ENCODE results near the gene CTDP1.

CTDP1 gene

DNA sequence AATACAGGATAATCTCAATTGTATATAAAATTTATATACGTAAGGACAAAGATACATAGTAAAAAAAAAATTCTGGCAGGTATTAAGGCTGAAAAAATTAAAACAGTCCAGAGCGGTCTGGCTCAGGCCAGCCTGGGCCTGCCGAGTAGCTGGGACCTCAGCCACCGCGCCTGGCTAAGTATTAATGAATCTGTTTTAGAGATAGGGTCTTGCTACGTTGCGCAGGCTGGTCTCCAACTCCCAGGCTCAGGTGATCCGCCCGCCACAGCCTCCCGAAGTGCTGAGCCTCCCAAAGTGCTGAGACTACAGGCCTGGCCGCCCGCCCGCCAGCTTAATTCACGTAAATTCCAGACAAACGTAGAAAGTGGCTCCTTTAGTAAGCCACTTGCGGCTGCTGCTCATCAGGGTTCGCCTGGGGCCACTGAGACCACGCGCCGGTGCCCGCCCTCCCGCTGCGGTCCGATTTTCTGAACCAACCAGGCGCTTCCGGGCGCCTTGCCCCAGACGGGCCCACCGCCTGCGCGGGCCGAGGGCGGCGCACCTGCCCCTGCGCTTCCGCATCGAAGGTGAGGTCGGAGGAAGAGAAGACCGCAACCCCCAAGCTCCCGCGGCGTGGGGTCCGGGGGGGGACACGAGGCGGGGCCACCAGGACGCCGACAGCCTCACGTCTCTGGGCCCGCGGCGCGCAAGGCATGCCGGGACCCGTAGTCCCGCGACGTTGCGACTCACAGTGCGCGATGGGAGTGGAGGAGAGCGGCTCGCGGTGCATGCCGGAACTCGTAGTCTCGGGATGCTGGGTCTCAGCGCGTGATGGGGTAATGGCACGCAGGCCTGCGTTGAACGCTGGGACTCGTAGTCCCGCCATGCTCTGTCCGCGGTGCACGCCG, 695 bp upstream of the CTDP1 start:
- H3K4me1 Mint-ChIP-seq: peaks cover 23% of the 10 kb centered on the region
- H3K36me3 Mint-ChIP-seq (ENCODE audit: low read depth): peaks cover 9% of the 10 kb centered on the region
- H3K27me3 Mint-ChIP-seq (ENCODE audit: low read depth): no peaks in the 10 kb centered on the region
- no peaks in the 10 kb centered on the region for H3K9me3 Mint-ChIP-seq
- TF ChIP-seq, protein P1, sequence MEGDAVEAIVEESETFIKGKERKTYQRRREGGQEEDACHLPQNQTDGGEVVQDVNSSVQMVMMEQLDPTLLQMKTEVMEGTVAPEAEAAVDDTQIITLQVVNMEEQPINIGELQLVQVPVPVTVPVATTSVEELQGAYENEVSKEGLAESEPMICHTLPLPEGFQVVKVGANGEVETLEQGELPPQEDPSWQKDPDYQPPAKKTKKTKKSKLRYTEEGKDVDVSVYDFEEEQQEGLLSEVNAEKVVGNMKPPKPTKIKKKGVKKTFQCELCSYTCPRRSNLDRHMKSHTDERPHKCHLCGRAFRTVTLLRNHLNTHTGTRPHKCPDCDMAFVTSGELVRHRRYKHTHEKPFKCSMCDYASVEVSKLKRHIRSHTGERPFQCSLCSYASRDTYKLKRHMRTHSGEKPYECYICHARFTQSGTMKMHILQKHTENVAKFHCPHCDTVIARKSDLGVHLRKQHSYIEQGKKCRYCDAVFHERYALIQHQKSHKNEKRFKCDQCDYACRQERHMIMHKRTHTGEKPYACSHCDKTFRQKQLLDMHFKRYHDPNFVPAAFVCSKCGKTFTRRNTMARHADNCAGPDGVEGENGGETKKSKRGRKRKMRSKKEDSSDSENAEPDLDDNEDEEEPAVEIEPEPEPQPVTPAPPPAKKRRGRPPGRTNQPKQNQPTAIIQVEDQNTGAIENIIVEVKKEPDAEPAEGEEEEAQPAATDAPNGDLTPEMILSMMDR (IDR thresholded peaks at IDR 0.05; ENCODE audit: unreplicated experiment in 3 of 3): no peak
- H3K4me3 Mint-ChIP-seq: peak overlapping the region; percentile 96 to 99 (median 98)
- peak overlapping the region; percentile 99 to 100 (median 99) for H3K27ac Mint-ChIP-seq

DNA sequence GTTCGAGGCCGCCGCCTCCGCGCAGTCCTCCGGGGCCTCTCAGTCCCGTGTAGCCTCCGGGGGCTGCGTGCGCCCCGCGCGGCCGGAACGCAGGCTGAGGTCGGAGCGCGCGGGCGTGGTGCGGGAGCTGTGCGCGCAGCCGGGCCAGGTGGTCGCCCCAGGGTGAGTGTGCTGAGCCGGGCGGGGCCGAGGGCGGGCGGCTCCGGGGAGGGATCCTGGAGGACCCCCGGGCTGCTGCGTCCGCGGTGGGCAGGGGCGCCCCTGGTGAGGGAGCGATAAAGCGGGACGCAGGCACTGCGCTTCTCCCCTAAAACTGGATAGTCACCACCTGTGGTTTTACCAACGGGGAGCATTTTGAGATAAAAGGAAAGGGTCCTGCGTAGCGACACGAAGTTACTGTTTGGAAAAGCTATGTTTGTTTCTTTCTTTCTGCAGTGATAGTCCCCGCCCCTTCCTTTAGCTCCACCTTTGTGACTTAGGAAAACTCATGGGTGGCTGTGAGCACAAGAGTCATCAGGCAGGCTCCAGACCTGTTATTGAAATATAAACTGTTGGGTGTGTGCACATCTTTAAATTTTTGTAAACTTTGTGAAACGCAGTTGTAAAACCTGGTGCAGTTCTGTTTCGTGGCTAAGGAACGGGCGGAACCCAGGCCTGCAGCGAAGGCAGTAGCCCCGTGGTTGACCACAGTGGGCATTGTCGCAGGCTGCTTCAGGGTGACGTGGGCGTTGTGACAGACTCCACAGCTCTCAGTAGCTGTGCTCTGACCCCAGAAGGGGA, 687 bp downstream of the CTDP1 start:
- TF ChIP-seq, protein P1 (IDR thresholded peaks at IDR 0.05; ENCODE audit: unreplicated experiment in 3 of 3): peak in 1 of 3 experiments; percentile 16
- peaks cover 23% of the 10 kb centered on the region for H3K4me1 Mint-ChIP-seq
- peak overlapping the region; percentile 83 to 91 (median 90) for H3K4me3 Mint-ChIP-seq
- no peaks in the 10 kb centered on the region for H3K27me3 Mint-ChIP-seq (ENCODE audit: low read depth)
- H3K36me3 Mint-ChIP-seq (ENCODE audit: low read depth): peaks cover 9% of the 10 kb centered on the region
- H3K27ac Mint-ChIP-seq: peak overlapping the region; percentile 29 to 80 (median 75)
- H3K9me3 Mint-ChIP-seq: no peaks in the 10 kb centered on the region

DNA sequence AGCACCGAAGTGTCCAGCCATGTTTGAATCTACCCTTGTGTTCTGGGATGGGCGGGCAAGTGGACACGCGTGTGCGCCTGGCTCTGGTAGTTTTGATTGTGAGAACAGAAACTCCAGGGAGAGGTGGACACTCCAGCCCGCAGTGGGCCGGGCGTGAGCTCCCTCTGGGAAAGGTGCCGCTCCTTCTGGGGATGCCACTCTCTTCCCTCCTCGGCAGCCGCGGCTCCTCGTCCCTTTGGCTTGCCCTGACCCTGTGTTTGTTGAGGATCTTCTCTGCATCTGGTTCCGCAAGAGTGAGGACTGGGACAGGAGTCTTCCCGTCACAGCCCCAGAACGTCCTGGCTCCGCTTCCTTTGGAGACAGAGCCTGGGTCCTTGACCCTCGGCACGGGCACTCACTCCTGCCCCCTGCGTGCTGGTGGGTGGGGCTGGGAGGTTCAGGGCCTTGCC, 1.3 kb downstream of the CTDP1 start:
- Mint-ChIP-seq H3K4me1 (peaks cover 23% of the 10 kb centered on the region), H3K4me3 (peak overlapping the region; percentile 83 to 91 (median 90)), H3K27ac (peak overlapping the region; percentile 29 to 80 (median 75)), H3K36me3 (ENCODE audit: low read depth) (peaks cover 5% of the 10 kb centered on the region), H3K27me3 (ENCODE audit: low read depth) (no peaks in the 10 kb centered on the region), H3K9me3 (no peaks in the 10 kb centered on the region)
- TF ChIP-seq, protein P1 (IDR thresholded peaks at IDR 0.05; ENCODE audit: unreplicated experiment in 3 of 3): no peak

DNA sequence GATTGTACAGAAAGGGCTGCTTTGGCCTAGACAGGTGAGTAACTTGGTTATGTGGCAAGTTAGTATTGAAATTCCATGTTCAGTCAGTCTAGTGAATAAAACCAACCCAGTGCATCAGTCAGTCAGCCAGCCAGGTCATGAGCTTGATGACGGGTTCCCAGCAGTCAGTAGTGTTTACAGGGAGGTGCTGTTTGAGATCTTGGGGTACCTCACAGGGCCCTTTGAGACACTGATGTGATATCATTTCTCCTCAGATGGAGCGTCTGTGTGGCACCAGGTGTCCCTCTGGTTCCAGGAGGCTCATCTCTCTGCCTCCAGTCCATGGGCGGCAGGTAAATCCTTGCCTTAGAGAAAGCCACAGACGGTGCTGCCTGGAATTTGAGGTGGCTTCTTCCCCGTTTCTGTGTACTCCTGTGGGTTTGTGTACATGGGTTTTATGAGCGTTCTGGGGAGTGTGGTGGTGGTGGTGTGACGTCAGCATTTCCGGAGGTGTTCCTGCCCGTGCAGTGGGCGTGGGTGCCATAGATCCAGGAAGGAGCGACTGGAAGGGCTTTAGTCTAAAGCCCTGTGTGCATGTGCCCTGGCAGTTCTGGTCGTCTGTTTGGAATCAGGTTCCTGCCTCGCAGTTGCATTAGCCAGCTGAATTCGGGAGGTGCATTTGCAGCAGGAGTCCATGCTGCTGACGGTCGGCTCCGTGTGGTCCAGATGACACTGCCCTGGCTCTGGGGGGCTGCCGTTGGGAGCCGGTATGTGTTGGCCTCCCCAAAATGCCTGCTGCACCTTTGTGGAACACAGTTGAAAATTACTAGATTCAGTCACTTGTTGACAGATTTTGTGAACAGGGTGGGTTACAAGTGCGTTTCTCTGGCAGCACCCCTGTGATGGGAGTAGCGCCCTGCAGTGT, 2.1 kb downstream of the CTDP1 start:
- Mint-ChIP-seq H3K27me3 (ENCODE audit: low read depth) (no peaks in the 10 kb centered on the region), H3K36me3 (ENCODE audit: low read depth) (peaks cover 6% of the 10 kb centered on the region), H3K4me3 (peak overlapping the region; percentile 83 to 91 (median 90)), H3K27ac (no peak overlapping the region), H3K9me3 (no peaks in the 10 kb centered on the region), H3K4me1 (peaks cover 21% of the 10 kb centered on the region)
- TF ChIP-seq, protein P1 (IDR thresholded peaks at IDR 0.05; ENCODE audit: unreplicated experiment in 3 of 3): no peak

DNA sequence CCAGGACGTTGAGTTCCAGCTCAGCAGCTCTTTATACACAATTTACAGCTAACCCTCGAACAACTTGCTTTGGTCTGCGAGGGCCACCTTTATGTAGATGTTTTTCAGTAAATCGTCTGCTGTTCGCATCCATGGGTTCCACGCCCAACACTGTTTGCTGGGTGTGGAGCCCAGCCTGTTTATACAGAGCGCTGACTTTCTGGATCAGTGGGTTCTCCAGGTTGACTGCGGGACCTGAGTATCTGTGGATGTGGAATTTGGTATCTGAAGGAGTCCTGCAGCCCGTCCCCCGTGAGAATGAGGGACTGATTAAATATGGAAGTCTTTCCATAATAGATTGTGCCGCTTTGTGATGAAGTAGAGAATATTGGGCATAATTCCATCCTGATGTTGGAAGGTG, 2.9 kb downstream of the CTDP1 start:
- Mint-ChIP-seq H3K9me3 (no peaks in the 10 kb centered on the region), H3K4me3 (peak overlapping the region; percentile 74 to 91 (median 90)), H3K27ac (no peak overlapping the region), H3K36me3 (ENCODE audit: low read depth) (peaks cover 3% of the 10 kb centered on the region), H3K27me3 (ENCODE audit: low read depth) (no peaks in the 10 kb centered on the region), H3K4me1 (peaks cover 14% of the 10 kb centered on the region)
- TF ChIP-seq, protein P1 (IDR thresholded peaks at IDR 0.05; ENCODE audit: unreplicated experiment in 3 of 3): no peak

Measured in nephron (organoid).